ENCODE results near the gene GGCX.
A peak's percentile ranks its signal among the peaks of the same experiment; 100 is the strongest.

Gene GGCX

GRCh38 chr2:85539361-85540132, 21.7 kb downstream of the GGCX start:
- DNase-seq, result peak; percentile 71 to 80

- DNase-seq, result peak; percentile 88 to 92
These were observed 22.6 kb downstream of the GGCX start, which contains the start of gene MAT2A for GRCh38 chr2:85538507-85539360. Gene MAT2A (plus strand): TSS chr2:85539168. CDS start chr2:85539288, 120 bp downstream.

GRCh38 chr2:85537600-85538506, 23.4 kb downstream of the GGCX start:
- peak in 1 of 2 donors; percentile 14 for DNase-seq

- DNase-seq, result no peak
These were observed 24.8 kb downstream of the GGCX start for GRCh38 chr2:85536479-85536878.

- no peak for DNase-seq
These were observed 26.4 kb downstream of the GGCX start for GRCh38 chr2:85534881-85535280.

GRCh38 chr2:85534099-85534498, 27.2 kb downstream of the GGCX start:
- DNase-seq, result no peak

GRCh38 chr2:85531589-85531988, 29.7 kb downstream of the GGCX start:
- no peak for DNase-seq

- no peak for DNase-seq
These were observed 31.5 kb downstream of the GGCX start for GRCh38 chr2:85529809-85530208.

- no peak for DNase-seq
These were observed 32.9 kb downstream of the GGCX start for GRCh38 chr2:85528355-85528754.

- no peak for DNase-seq
These were observed 33.5 kb downstream of the GGCX start for GRCh38 chr2:85527787-85528186.

GRCh38 chr2:85525567-85525966, 35.7 kb downstream of the GGCX start:
- DNase-seq, result no peak

GRCh38 chr2:85525029-85525428, 36.3 kb downstream of the GGCX start:
- no peak for DNase-seq

GRCh38 chr2:85524336-85524908, 36.9 kb downstream of the GGCX start:
- DNase-seq, result no peak

GRCh38 chr2:85523903-85524335, 37.4 kb downstream of the GGCX start:
- no peak for DNase-seq

GRCh38 chr2:85523062-85523902, 38.0 kb downstream of the GGCX start:
- no peak for DNase-seq

- no peak for DNase-seq
These were observed 39.1 kb downstream of the GGCX start for GRCh38 chr2:85522090-85522647.

- DNase-seq, result no peak
These were observed 44.5 kb downstream of the GGCX start for GRCh38 chr2:85516653-85517389.

- no peak for DNase-seq
These were observed 47.0 kb downstream of the GGCX start for GRCh38 chr2:85514323-85514722.

GRCh38 chr2:85511008-85511811, 50.1 kb downstream of the GGCX start:
- DNase-seq, result peak; percentile 8 to 15
